ENCODE results near the gene SUCLG1. TPM values are rescaled to one million over a fixed set of nuclear protein-coding genes. Genes with fewer than 3 reads are reported as not detected.

SUCLG1 gene
- total RNA-seq, 4 donors from 2014 or later: 61.1 to 96.8 (median 92.6) TPM

DNA sequence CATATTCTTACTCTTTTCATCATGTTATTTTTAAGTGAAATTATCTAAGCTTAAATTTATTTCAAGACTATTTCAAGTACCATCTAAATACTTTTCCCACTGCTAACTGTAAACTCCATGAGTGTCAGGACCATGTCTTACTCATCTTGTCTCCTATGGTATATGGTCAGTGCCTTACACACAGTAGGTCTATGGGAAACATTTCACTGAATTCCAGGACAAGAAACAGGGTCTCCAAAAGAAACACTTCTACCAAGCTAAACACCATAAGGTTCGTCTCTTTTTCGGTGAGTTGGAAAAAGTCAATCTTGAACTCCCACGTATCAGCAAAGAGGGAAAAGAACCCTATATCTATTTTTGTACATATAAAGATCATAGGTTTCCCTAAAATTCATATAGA is 6.5 kb downstream of the SUCLG1 start:
- TF ChIP-seq POLR2AphosphoS5 (IDR thresholded peaks at IDR 0.05) (no peak), POLR2A (IDR thresholded peaks at IDR 0.05; ENCODE audit: low read depth) (no peak), EP300 (IDR thresholded peaks at IDR 0.05) (no peak)
- TF ChIP-seq, protein P1, sequence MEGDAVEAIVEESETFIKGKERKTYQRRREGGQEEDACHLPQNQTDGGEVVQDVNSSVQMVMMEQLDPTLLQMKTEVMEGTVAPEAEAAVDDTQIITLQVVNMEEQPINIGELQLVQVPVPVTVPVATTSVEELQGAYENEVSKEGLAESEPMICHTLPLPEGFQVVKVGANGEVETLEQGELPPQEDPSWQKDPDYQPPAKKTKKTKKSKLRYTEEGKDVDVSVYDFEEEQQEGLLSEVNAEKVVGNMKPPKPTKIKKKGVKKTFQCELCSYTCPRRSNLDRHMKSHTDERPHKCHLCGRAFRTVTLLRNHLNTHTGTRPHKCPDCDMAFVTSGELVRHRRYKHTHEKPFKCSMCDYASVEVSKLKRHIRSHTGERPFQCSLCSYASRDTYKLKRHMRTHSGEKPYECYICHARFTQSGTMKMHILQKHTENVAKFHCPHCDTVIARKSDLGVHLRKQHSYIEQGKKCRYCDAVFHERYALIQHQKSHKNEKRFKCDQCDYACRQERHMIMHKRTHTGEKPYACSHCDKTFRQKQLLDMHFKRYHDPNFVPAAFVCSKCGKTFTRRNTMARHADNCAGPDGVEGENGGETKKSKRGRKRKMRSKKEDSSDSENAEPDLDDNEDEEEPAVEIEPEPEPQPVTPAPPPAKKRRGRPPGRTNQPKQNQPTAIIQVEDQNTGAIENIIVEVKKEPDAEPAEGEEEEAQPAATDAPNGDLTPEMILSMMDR (IDR thresholded peaks at IDR 0.05): no peak
- intact Hi-C loops (cut with DNase I): no loop called here
- peaks cover 0 to 7% (median 5%) of the 10 kb centered on the region in 4 donors for H3K36me3 ChIP-seq
- peaks cover 43 to 77% (median 55%) of the 10 kb centered on the region in 4 donors for H3K4me1 ChIP-seq
- 77% methylated on average over 3 of the region's 3 CpGs for WGBS
- no peak overlapping the region for H3K27ac ChIP-seq (replicated peaks in 1 of 4)
- DNase-seq (ENCODE audit: extremely low spot score): no peak
- H3K27me3 ChIP-seq: no peaks in the 10 kb centered on the region
- H3K4me3 ChIP-seq: no peak overlapping the region
- H3K9me3 ChIP-seq: no peaks in the 10 kb centered on the region

DNA sequence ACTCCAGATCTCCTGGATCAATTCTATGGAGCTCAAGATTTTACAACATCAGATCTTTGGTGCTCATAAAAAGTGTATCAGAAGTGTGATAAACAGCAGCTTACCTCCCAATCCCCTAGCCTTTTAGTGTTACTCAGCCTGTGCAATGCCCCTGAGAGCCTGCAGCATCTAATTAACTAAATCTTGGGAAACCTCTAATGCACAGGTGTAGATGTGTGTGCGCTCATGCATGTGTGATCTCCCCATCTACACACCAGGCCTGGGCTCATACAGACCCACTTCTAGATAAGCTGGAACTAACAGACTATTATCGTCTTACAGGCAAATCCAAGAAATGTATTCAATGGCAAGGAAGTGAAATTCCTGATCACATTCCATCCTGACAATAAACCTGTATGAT is 7.5 kb downstream of the SUCLG1 start:
- intact Hi-C loops (cut with DNase I): no loop called here
- TF ChIP-seq, protein P1 (IDR thresholded peaks at IDR 0.05): no peak
- no peak for TF ChIP-seq EP300 (IDR thresholded peaks at IDR 0.05)
- no peak for TF ChIP-seq POLR2AphosphoS5 (IDR thresholded peaks at IDR 0.05)
- TF ChIP-seq POLR2A (IDR thresholded peaks at IDR 0.05; ENCODE audit: low read depth): no peak
- peaks cover 32 to 66% (median 45%) of the 10 kb centered on the region in 4 donors for H3K4me1 ChIP-seq

GRCh38 chr2:84450288-84451227 is 8.5 kb downstream of the SUCLG1 start:
- H3K27me3 ChIP-seq: no peaks in the 10 kb centered on the region
- no peak overlapping the region for H3K27ac ChIP-seq (replicated peaks in 1 of 4)
- intact Hi-C loops (cut with DNase I): no loop called here
- H3K9me3 ChIP-seq: no peaks in the 10 kb centered on the region
- no peak for DNase-seq (ENCODE audit: extremely low spot score)
- H3K4me3 ChIP-seq: no peak overlapping the region
- H3K4me1 ChIP-seq: peaks cover 27 to 56% (median 43%) of the 10 kb centered on the region in 4 donors
- WGBS: 80% methylated on average over 2 of the region's 2 CpGs
- TF ChIP-seq EP300 (IDR thresholded peaks at IDR 0.05) (no peak), POLR2A (IDR thresholded peaks at IDR 0.05; ENCODE audit: low read depth) (no peak), POLR2AphosphoS5 (IDR thresholded peaks at IDR 0.05) (no peak)
- TF ChIP-seq, protein P1 (IDR thresholded peaks at IDR 0.05): no peak
- H3K36me3 ChIP-seq: peaks cover 0 to 27% (median 15%) of the 10 kb centered on the region in 4 donors

More for the DNA sequence above, 7.5 kb downstream of the SUCLG1 start:
- 100% methylated on average over 2 of the region's 2 CpGs for WGBS
- Histone ChIP-seq H3K27me3 (no peaks in the 10 kb centered on the region), H3K36me3 (peaks cover 0 to 16% (median 9%) of the 10 kb centered on the region in 4 donors), H3K27ac (replicated peaks in 1 of 4) (no peak overlapping the region), H3K9me3 (no peaks in the 10 kb centered on the region), H3K4me3 (no peak overlapping the region)
- DNase-seq (ENCODE audit: extremely low spot score): no peak

DNA sequence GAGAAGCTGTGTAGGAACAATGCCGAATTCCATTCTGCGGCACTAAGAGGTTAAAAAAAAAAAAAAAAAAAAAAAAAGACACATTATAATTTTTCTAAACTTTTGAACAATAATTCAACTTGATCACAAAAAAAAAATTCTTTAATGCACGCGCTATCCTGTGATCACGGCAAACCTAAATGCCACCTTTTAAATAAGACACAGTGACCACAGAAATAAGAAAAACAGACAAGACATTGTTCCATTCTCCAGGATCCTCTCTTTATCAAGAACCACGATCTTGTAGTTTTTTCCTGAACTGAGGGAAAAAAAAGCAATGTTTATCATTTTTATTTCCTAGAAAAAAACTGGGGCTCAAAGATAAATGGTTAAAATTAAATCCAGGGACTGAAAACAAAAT is 9.4 kb downstream of the SUCLG1 start:
- Histone ChIP-seq H3K4me1 (peaks cover 27 to 48% (median 41%) of the 10 kb centered on the region in 4 donors), H3K4me3 (no peak overlapping the region), H3K27ac (replicated peaks in 1 of 4) (no peak overlapping the region), H3K27me3 (no peaks in the 10 kb centered on the region), H3K36me3 (peaks cover 0 to 35% (median 18%) of the 10 kb centered on the region in 4 donors), H3K9me3 (no peaks in the 10 kb centered on the region)
- intact Hi-C loops (cut with DNase I): no loop called here
- 91% methylated on average over 6 of the region's 6 CpGs for WGBS
- no peak for TF ChIP-seq EP300 (IDR thresholded peaks at IDR 0.05)
- DNase-seq (ENCODE audit: extremely low spot score): no peak

DNA sequence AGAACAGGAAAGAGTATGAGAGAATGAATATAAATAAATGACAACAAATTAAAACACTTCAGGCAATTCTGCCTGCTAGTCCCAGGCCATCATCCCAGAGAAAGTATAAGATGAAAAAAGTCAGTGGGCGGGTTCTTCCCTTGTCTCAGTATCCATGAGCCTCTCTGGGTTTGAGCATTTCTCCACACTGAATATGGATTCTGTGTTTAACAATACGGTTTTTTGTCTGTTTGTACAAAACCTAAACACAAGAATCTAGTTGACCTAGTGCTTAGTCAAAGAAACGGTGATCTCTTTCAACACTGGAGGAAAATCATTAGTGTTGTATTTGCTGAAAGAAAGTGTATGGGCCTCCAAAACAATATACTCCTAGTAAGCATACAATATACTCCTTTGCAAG is 10.0 kb downstream of the SUCLG1 start:
- no peaks in the 10 kb centered on the region for H3K27me3 ChIP-seq
- H3K4me3 ChIP-seq: no peak overlapping the region
- DNase-seq (ENCODE audit: extremely low spot score): no peak
- peaks cover 0 to 38% (median 22%) of the 10 kb centered on the region in 4 donors for H3K36me3 ChIP-seq
- intact Hi-C loops (cut with DNase I): no loop called here
- TF ChIP-seq EP300 (IDR thresholded peaks at IDR 0.05): no peak
- WGBS: 91% methylated on average over 3 of the region's 3 CpGs
- H3K4me1 ChIP-seq: peaks cover 27 to 41% (median 35%) of the 10 kb centered on the region in 4 donors
- H3K27ac ChIP-seq (replicated peaks in 1 of 4): no peak overlapping the region
- H3K9me3 ChIP-seq: no peaks in the 10 kb centered on the region

All from esophagus muscularis mucosa (tissue), 4 donors.